Activated CD8-positive, alpha-beta memory T cell treated with anti-CD3 and anti-CD28 coated beads, Interleukin-2, amount 50 U/mL, for 1 hour (primary cell): ENCODE results near the gene HERC3.

Experiments used
- DNase-seq: peaks from one replicate; pipeline ENCODE4 v3.0.0-alpha.2; 2020; ENCODE audit errors: extremely low read depth

HERC3 gene

GRCh38 chr4:88720451-88721428, 128.5 kb downstream of the HERC3 start:
- no peak for DNase-seq

- DNase-seq: no peak
These were observed 130.0 kb downstream of the HERC3 start for GRCh38 chr4:88722276-88722780.

- no peak for DNase-seq
These were observed 130.5 kb downstream of the HERC3 start for GRCh38 chr4:88722828-88723227.

GRCh38 chr4:88724406-88724805, 132.1 kb downstream of the HERC3 start:
- DNase-seq: no peak

GRCh38 chr4:88725143-88725542, 132.9 kb downstream of the HERC3 start:
- DNase-seq: no peak

GRCh38 chr4:88725986-88726385, 133.7 kb downstream of the HERC3 start:
- no peak for DNase-seq

GRCh38 chr4:88728146-88728545, 135.9 kb downstream of the HERC3 start:
- DNase-seq: no peak

- no peak for DNase-seq
These were observed 137.0 kb downstream of the HERC3 start for GRCh38 chr4:88729146-88729760.

- no peak for DNase-seq
These were observed 138.5 kb downstream of the HERC3 start for GRCh38 chr4:88730811-88731210.

- no peak for DNase-seq
These were observed 139.1 kb downstream of the HERC3 start for GRCh38 chr4:88731381-88731780.

- no peak for DNase-seq
These were observed 140.6 kb downstream of the HERC3 start for GRCh38 chr4:88732714-88733368.

- DNase-seq: no peak
These were observed 142.2 kb downstream of the HERC3 start for GRCh38 chr4:88734403-88734949.

- no peak for DNase-seq
These were observed 143.3 kb downstream of the HERC3 start for GRCh38 chr4:88735564-88735963.

- no peak for DNase-seq
These were observed 144.0 kb downstream of the HERC3 start for GRCh38 chr4:88736264-88736663.

GRCh38 chr4:88737307-88737941, 145.1 kb downstream of the HERC3 start:
- DNase-seq: no peak

GRCh38 chr4:88738180-88738579, 145.9 kb downstream of the HERC3 start:
- DNase-seq: no peak

GRCh38 chr4:88742561-88742960, 150.3 kb downstream of the HERC3 start:
- no peak for DNase-seq

GRCh38 chr4:88743696-88744095, 151.4 kb downstream of the HERC3 start:
- no peak for DNase-seq

GRCh38 chr4:88744609-88745008, 152.3 kb downstream of the HERC3 start:
- no peak for DNase-seq

GRCh38 chr4:88745175-88745574, 152.9 kb downstream of the HERC3 start:
- no peak for DNase-seq

GRCh38 chr4:88745581-88746163, 153.4 kb downstream of the HERC3 start:
- no peak for DNase-seq
